Bladder microvascular endothelial cell (primary cell): Measurements from ENCODE around the gene NMNAT2. TPM values are rescaled to one million over a fixed set of nuclear protein-coding genes. Genes with fewer than 3 reads are reported as not detected.

Experiments
- total RNA-seq: library from RNA; depleted of rRNA; stranded (reverse); fragments of >200 nt; gene quantifications from 2 replicates; pipeline ENCODE4 v1.2.3, GENCODE V29; 2014

Gene NMNAT2
- total RNA-seq, result 0.32 and 0.82 TPM in 2 replicates

DNA sequence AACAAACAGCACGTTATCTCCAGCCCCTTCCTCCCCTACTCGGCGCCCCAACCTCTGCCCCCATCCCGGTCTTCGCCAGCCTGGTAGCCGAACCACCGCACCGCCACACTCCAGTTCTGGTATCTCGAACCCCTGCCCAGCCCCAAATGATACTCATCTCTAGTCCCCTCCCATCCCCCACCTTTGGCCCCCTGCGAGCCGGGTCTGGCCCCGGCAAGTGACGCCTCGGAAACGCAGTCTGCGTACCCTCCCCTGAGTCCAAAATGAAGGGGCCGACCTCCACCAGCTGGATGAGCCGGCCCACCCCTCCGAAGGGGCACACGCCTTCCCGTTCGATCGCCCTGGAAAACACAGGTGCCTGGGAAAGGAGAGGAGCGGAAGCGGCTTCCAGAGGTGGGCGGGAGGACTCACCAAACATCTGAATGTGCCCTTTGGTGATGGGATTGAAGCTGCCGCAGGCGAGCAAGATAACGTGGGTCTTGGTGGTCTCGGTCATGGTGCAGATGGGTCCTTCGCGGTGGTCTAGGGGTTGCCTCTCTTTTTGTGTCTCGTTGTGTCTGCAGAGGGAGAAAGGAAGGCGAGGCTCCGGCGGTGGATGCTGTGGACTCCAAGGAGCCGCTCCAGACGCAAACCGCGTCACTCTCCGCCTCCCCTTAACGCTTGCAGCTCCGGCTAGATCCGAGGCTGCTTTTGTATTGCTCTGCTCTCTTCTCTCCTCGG lies at the start of gene NMNAT2:
Gene NMNAT2, minus strand, starts transcription at position 609 of the 720 bp plus-strand sequence. Its CDS starts 113 bp downstream, at position 496.

Other genes starting within 250 kb of the NMNAT2 start
- 19.4 and 71.0 TPM in 2 replicates for gene LAMC2, start 232.1 kb downstream of the NMNAT2 start, total RNA-seq
- 13.4 and 37.1 TPM in 2 replicates for gene SMG7, start 54.1 kb upstream of the NMNAT2 start, total RNA-seq
- gene NCF2, start 172.1 kb upstream of the NMNAT2 start, total RNA-seq, result under 0.01 TPM in 1 of 2 replicates, not detected in the other
- 146 and 318 TPM in 2 replicates for gene ARPC5, start 217.4 kb upstream of the NMNAT2 start, total RNA-seq
- not detected in 2 replicates for gene APOBEC4, start 234.9 kb upstream of the NMNAT2 start, total RNA-seq